Measurements from ENCODE around the gene GNG8. TPM values are rescaled to one million over a fixed set of nuclear protein-coding genes. Genes with fewer than 3 reads are reported as not detected.

The GNG8 gene
- total RNA-seq, 4 donors from 2014 or later = not detected

- Histone ChIP-seq H3K9me3 (no peaks in the 10 kb centered on the region), H3K36me3 (no peaks in the 10 kb centered on the region), H3K27ac (no peak overlapping the region), H3K4me1 (peaks cover 18 to 24% of the 10 kb centered on the region in 2 donors), H3K27me3 (peaks cover 46 to 60% (median 52%) of the 10 kb centered on the region in 3 donors), H3K4me3 (no peak overlapping the region)
- intact Hi-C loops (cut with DNase I; ENCODE audit: low total_unique reads) = no loop called here
- TF ChIP-seq CTCF (IDR thresholded peaks at IDR 0.05 in 4 of 5, conservative IDR thresholded peaks at IDR 0.05 in 1 of 5) = no peak
- ATAC-seq = no peak
- no peak for DNase-seq
- in situ Hi-C loops (cut with MboI; ENCODE audit: low sequenced_read_pairs in 4 of 4) = no loop called here
Measured at GRCh38 chr19:46637224-46637623, 1.2 kb upstream of the GNG8 start.

GRCh38 chr19:46634656-46635218 is 1.3 kb downstream of the GNG8 start:
- no peak overlapping the region for H3K27ac ChIP-seq
- peaks cover 18 to 23% of the 10 kb centered on the region in 2 donors for H3K4me1 ChIP-seq
- H3K9me3 ChIP-seq = no peaks in the 10 kb centered on the region
- ATAC-seq = no peak
- DNase-seq = no peak
- in situ Hi-C loops (cut with MboI; ENCODE audit: low sequenced_read_pairs in 4 of 4) = no loop called here
- peak overlapping the region in 2 of 4 donors; percentile 38 to 43 for H3K4me3 ChIP-seq
- H3K27me3 ChIP-seq = peaks cover 34 to 42% (median 39%) of the 10 kb centered on the region in 3 donors
- H3K36me3 ChIP-seq = no peaks in the 10 kb centered on the region
- intact Hi-C loops (cut with DNase I; ENCODE audit: low total_unique reads) = loop anchor here (1.0 kb wide), 1 partner anchor 27 kb away; the partner anchor contains the start of gene DACT3
- no peak for TF ChIP-seq POLR2A (IDR thresholded peaks at IDR 0.05)
- no peak for TF ChIP-seq CTCF (IDR thresholded peaks at IDR 0.05 in 4 of 5, conservative IDR thresholded peaks at IDR 0.05 in 1 of 5)

GRCh38 chr19:46634045-46634655 is 1.9 kb downstream of the GNG8 start:
- Histone ChIP-seq H3K27me3 (peaks cover 32 to 36% (median 33%) of the 10 kb centered on the region in 3 donors), H3K36me3 (no peaks in the 10 kb centered on the region), H3K27ac (no peak overlapping the region), H3K9me3 (no peaks in the 10 kb centered on the region), H3K4me1 (peaks cover 12 to 17% of the 10 kb centered on the region in 2 donors), H3K4me3 (peak overlapping the region in 3 of 4 donors; percentile 39 to 60 (median 43))
- in situ Hi-C loops (cut with MboI; ENCODE audit: low sequenced_read_pairs in 4 of 4) (no loop called here), intact Hi-C loops (cut with DNase I; ENCODE audit: low total_unique reads) (loop anchor here (1.0 kb wide), 1 partner anchor 27 kb away; the partner anchor contains the start of gene DACT3)
- ATAC-seq (peak; percentile 70 to 92), DNase-seq (peak; percentile 64 to 83)
- TF ChIP-seq CTCF (IDR thresholded peaks at IDR 0.05 in 4 of 5, conservative IDR thresholded peaks at IDR 0.05 in 1 of 5) (no peak), POLR2A (IDR thresholded peaks at IDR 0.05) (no peak)

GRCh38 chr19:46633130-46633529 is 2.9 kb downstream of the GNG8 start:
- DNase-seq = no peak
- no peaks in the 10 kb centered on the region for H3K9me3 ChIP-seq
- in situ Hi-C loops (cut with MboI; ENCODE audit: low sequenced_read_pairs in 4 of 4) (no loop called here), intact Hi-C loops (cut with DNase I; ENCODE audit: low total_unique reads) (no loop called here)
- TF ChIP-seq CTCF (IDR thresholded peaks at IDR 0.05 in 4 of 5, conservative IDR thresholded peaks at IDR 0.05 in 1 of 5) (no peak), POLR2A (IDR thresholded peaks at IDR 0.05) (no peak)
- H3K4me3 ChIP-seq = no peak overlapping the region
- no peak overlapping the region for H3K27ac ChIP-seq
- peaks cover 4 to 14% of the 10 kb centered on the region in 2 donors for H3K4me1 ChIP-seq
- no peak for ATAC-seq
- H3K27me3 ChIP-seq = peaks cover 24 to 32% (median 31%) of the 10 kb centered on the region in 3 donors
- H3K36me3 ChIP-seq = no peaks in the 10 kb centered on the region

Data from gastrocnemius medialis (tissue), 4 donors.